Keratinocyte (primary cell): ENCODE data around the gene ARTN. TPM values are rescaled to one million over a fixed set of nuclear protein-coding genes. Genes with fewer than 3 reads are reported as not detected.

Source experiments
- DNase-seq: peaks from one replicate; pipeline ENCODE4 v3.0.0-alpha.2; 2011; ENCODE audit warnings: low read depth, missing footprints, low spot score
- FAIRE-seq: peaks from 2 replicates; lab custom pipeline; 2011; peaks lifted over from hg19 to GRCh38; lab: Jason Lieb, UNC
- H2AFZ ChIP-seq: 2 replicates; pipeline ENCODE4 v1.6.0; 2012; ENCODE audit warnings: low read length, control low read depth, inconsistent platforms; ENCODE audit not compliant: control insufficient read depth
- H3K27ac ChIP-seq: 2 replicates; pipeline ENCODE4 v1.5.1; 2011; ENCODE audit warnings: low read length; ENCODE audit not compliant: control insufficient read depth, insufficient read depth
- H3K27me3 ChIP-seq: 3 replicates; pipeline ENCODE4 v1.6.0; 2011; ENCODE audit warnings: low read length; ENCODE audit not compliant: control insufficient read depth, insufficient read depth; ENCODE audit errors: extremely low read depth
- H3K36me3 ChIP-seq, 2 experiments: 2 replicates in 1 of 2; 3 replicates in 1 of 2; pipeline ENCODE4 v1.5.1; 2011; ENCODE audit warnings: low read length in 2 of 2, mild to moderate bottlenecking in 1 of 2; ENCODE audit not compliant: control insufficient read depth in 2 of 2, insufficient read depth in 2 of 2; ENCODE audit errors: extremely low read depth in 1 of 2
- H3K4me1 ChIP-seq: 3 replicates; pipeline ENCODE4 v1.5.1; 2011; ENCODE audit warnings: low read length; ENCODE audit not compliant: control insufficient read depth, insufficient read depth; ENCODE audit errors: extremely low read depth
- H3K4me2 ChIP-seq: 3 replicates; pipeline ENCODE4 v1.6.0; 2011; ENCODE audit warnings: low read depth, low read length; ENCODE audit not compliant: control insufficient read depth, insufficient read depth; ENCODE audit errors: extremely low read depth
- H3K4me3 ChIP-seq, 3 experiments: fragments of 200-600 bp in 1 of 3; sonication (generic) in 1 of 3; 2 replicates in 2 of 3; 3 replicates in 1 of 3; pipeline ENCODE4 v1.5.1; 2011 to 2016; ENCODE audit warnings: low read length in 3 of 3, mild to moderate bottlenecking in 3 of 3, control low read depth in 2 of 3, inconsistent platforms in 1 of 3, low read depth in 1 of 3, mixed read lengths in 1 of 3, mixed run types in 1 of 3, moderate library complexity in 1 of 3; ENCODE audit not compliant: control insufficient read depth in 2 of 3, insufficient read depth in 2 of 3; ENCODE audit errors: extremely low read depth in 1 of 3
- H3K79me2 ChIP-seq: 2 replicates; pipeline ENCODE4 v1.6.0; 2012; ENCODE audit warnings: low read length; ENCODE audit not compliant: control insufficient read depth, insufficient read depth
- H3K9ac ChIP-seq: 3 replicates; pipeline ENCODE4 v1.6.0; 2011; ENCODE audit warnings: low read length; ENCODE audit not compliant: control insufficient read depth, insufficient read depth; ENCODE audit errors: extremely low read depth
- H3K9me1 ChIP-seq: 3 replicates; pipeline ENCODE4 v1.6.0; 2011; ENCODE audit warnings: low read length; ENCODE audit not compliant: control insufficient read depth, insufficient read depth; ENCODE audit errors: extremely low read depth
- H3K9me3 ChIP-seq: 2 replicates; pipeline ENCODE4 v1.5.1; 2012; ENCODE audit warnings: low read depth, low read length; ENCODE audit not compliant: control insufficient read depth
- H4K20me1 ChIP-seq: 3 replicates; pipeline ENCODE4 v1.6.0; 2011; ENCODE audit warnings: low read length; ENCODE audit not compliant: control insufficient read depth, insufficient read depth; ENCODE audit errors: extremely low read depth
- CTCF ChIP-seq, 3 experiments: IDR thresholded peaks in 1 of 3; conservative IDR thresholded peaks in 1 of 3; optimal IDR thresholded peaks in 1 of 3; 2 replicates in 2 of 3; 3 replicates in 1 of 3; pipeline versions ENCODE3 to v1.5.1; 2011; ENCODE audit warnings: low read length in 3 of 3, mild to moderate bottlenecking in 3 of 3, moderate library complexity in 2 of 3, control low read depth in 1 of 3, inconsistent platforms in 1 of 3; ENCODE audit not compliant: insufficient read depth in 2 of 3; ENCODE audit errors: extremely low read depth in 1 of 3
- EZH2 ChIP-seq: IDR thresholded peaks from one replicate; pipeline ENCODE4 v1.6.1; 2012; ENCODE audit warnings: inconsistent platforms, mild to moderate bottlenecking, low read length, moderate library complexity
- dilution Hi-C: fragments of 300-500 bp; cut with MboI; formaldehyde crosslinking; loops from one replicate; pipeline ENCODE4 v1.7.0; 2020; ENCODE audit warnings: low sequenced_read_pairs; ENCODE audit not compliant: extremely low pct_ligation_motif_present
- polyA plus RNA-seq, 5 experiments: library from polyadenylated mRNA; depleted of rRNA in 3 of 5; stranded (reverse) in 3 of 5; stranded (forward) in 1 of 5; unstranded in 1 of 5; fragments of >200 nt; gene quantifications; 1 replicate in 1 of 5; 2 replicates in 3 of 5; 3 replicates in 1 of 5; pipeline versions ENCODE4 v1.2.1 to v1.2.3, GENCODE V29; 2011 to 2012; ENCODE audit warnings: missing spikeins in 2 of 5, low read depth in 1 of 5, low replicate concordance in 1 of 5

Gene ARTN
- polyA plus RNA-seq, 1 donor (not counting 4 experiments of a cell fraction or from before 2014, with no cell fraction given) = 27.2 TPM

DNA sequence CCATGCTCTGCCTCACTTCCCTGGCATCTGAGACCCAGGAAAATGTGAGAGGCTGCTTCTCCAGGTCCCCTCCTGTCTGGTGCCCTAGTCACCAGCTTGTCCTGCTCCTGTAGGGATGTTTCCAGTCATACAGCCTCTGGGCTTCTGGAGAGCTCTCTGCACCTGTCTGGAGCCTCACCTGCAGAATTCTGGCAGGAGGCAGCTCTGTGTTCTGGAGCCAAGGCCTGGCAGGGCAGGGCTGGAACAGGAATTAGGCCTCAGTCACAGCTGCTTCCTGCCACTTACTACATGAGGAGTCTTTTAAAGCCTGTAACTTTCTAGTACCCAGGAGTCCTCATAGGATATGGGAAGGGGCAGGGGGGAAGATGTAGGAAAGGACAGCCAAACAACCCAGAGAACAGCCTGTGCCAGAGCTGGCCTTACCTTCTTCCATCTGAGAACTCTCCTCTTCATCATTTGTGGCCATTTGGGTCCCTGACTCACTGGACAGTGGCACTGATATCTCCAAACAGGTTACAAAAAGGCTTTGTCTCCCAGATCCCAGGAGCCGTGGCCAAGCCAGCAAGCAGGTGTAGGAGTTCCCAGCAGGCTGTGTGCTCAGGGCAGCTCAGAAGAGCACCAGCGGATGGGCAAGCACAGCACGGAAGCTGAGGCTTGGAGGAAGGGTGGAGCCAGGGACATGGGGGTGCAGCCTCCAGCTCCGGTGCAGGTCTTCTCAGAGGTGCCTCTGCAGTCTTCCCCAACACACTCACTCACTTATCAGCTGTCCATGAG is 31.4 kb upstream of the ARTN start:
- H2AFZ ChIP-seq = no peak overlapping the region
- H4K20me1 ChIP-seq = no peaks in the 10 kb centered on the region
- FAIRE-seq (no peak), DNase-seq (no peak)
- dilution Hi-C loops = no loop called here
- no peaks in the 10 kb centered on the region for H3K79me2 ChIP-seq
- no peaks in the 10 kb centered on the region for H3K27me3 ChIP-seq
- no peaks in the 10 kb centered on the region for H3K9me3 ChIP-seq
- H3K9ac ChIP-seq = no peak overlapping the region
- H3K9me1 ChIP-seq = no peaks in the 10 kb centered on the region
- H3K4me3 ChIP-seq = no peak overlapping the region
- H3K27ac ChIP-seq = no peak overlapping the region
- peaks cover 9% of the 10 kb centered on the region for H3K4me1 ChIP-seq
- H3K36me3 ChIP-seq = peaks cover 0 to 2% of the 10 kb centered on the region in 2 experiments
- no peak for TF ChIP-seq CTCF (optimal IDR thresholded peaks at IDR 0.05 in 1 of 3, IDR thresholded peaks at IDR 0.05 in 1 of 3, conservative IDR thresholded peaks at IDR 0.05 in 1 of 3; ENCODE audit: extremely low read depth in 1 of 3, insufficient read depth in 2 of 3, low read length in 3 of 3)
- TF ChIP-seq EZH2 = no peak
- no peak overlapping the region for H3K4me2 ChIP-seq

- H3K79me2 ChIP-seq = no peaks in the 10 kb centered on the region
- TF ChIP-seq CTCF (optimal IDR thresholded peaks at IDR 0.05 in 1 of 3, IDR thresholded peaks at IDR 0.05 in 1 of 3, conservative IDR thresholded peaks at IDR 0.05 in 1 of 3; ENCODE audit: extremely low read depth in 1 of 3, insufficient read depth in 2 of 3, low read length in 3 of 3) (no peak), EZH2 (no peak)
- H3K9ac ChIP-seq = no peak overlapping the region
- H3K4me3 ChIP-seq = no peak overlapping the region
- no peaks in the 10 kb centered on the region for H3K9me3 ChIP-seq
- dilution Hi-C loops = no loop called here
- H3K27me3 ChIP-seq = no peaks in the 10 kb centered on the region
- no peak overlapping the region for H2AFZ ChIP-seq
- DNase-seq = no peak
- no peak overlapping the region for H3K27ac ChIP-seq
- H3K36me3 ChIP-seq = no peaks in the 10 kb centered on the region
- no peaks in the 10 kb centered on the region for H3K9me1 ChIP-seq
- no peaks in the 10 kb centered on the region for H4K20me1 ChIP-seq
- peaks cover 9% of the 10 kb centered on the region for H3K4me1 ChIP-seq
- H3K4me2 ChIP-seq = no peak overlapping the region
- no peak for FAIRE-seq
Measured at GRCh38 chr1:43904660-43905551, 28.7 kb upstream of the ARTN start.
